GM15510 (cell line): ENCODE data around the gene FZD4.

Experiments used
- POLR2A ChIP-seq: IDR thresholded peaks from 3 replicates; pipeline ENCODE4 v1.6.1; 2011; ENCODE audit warnings: borderline replicate concordance; ENCODE audit not compliant: insufficient read length; ENCODE audit errors: extremely low read depth

FZD4 gene

DNA sequence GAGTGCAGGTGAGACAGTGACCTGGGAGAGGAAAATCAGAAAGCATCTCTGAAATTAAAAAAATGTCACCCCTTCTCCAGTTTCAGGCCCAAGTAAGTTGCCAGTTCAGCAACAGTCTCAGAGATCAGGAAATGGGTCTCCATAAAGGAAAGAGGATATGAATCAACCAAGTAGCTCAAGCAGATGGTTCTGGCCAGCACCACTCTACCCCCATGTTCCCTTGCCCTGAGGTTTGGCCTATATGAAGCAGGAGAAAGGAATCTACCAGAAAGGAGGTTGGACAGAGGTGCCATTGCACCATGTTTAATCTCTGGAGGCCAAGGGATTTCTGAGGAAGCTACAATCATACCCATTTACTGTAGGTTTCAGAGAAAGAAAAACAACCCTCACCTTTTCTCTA, 7.7 kb downstream of the FZD4 start:
- no peak for TF ChIP-seq POLR2A

DNA sequence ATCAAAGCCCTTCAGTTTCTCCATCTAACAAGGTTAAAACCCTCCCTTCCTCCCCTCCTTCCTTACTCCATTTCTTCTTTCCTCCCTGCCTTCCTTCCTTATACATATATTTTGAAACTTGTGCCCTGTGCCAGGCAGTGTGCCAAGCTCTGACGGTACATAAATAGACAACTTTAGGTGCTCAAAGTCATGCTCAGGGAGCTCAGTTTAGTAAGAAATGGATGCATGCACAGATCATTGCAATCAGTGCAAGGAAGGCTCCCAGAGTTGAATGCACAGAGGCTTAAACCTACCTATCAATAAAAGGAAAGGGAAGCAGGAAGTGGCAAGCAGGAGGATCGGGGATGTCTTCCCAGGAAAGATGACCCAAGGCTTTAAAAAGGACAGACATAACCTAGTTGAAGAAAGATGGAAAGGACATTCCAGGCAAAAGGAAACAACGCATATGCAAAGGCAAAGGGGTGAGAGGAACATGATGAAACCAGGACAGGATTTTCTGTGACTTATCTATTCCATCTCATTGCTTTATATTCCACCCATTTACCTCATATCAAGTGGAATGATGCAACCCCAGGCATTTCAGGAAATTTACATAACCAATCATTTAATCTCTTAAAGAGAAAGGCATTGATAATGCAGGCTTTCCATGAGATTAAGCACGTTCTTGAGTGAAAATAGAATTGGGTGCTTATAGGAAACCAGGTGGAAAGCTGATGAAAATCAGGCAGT, 13.2 kb downstream of the FZD4 start:
- TF ChIP-seq POLR2A: no peak

DNA sequence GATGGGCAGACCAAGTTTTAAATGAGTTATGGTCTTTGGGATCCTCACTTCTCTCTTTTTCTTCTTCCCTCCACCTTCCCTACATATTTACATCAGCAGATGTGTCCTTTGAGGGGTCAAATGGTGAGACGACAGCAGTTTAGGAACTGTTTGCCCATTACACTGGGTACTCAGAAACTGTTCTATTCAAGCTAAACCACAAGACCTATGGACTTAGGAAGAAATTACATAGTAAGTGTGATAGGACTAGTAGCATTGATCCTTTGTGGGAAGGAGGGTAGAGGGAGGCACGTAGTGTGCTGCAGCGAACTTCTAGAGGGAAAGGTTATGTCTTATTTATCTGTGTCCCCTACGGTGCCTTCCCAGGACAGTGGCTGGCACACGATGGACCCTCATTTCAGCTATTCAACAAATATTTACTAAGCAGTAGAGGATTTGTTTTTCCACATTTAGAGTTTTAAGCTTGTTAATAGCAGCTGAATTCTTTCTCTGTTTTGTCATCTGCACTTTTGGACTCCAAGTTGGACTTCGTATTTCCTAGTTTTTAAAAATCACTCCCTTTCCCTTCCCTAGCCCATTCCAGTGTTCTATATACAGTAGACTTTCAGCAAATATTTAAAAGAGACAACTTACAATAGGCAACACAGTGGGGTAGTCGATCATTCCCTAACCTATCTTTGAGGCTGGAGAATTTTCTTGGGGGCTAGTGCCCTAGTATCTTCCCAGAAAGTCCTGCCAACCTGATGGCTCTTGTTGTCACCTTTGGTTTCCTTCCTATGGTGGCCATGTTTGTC, 13.9 kb downstream of the FZD4 start:
- TF ChIP-seq POLR2A: no peak

- no peak for TF ChIP-seq POLR2A
Observed at GRCh38 chr11:86940122-86940777, 14.9 kb downstream of the FZD4 start.

- no peak for TF ChIP-seq POLR2A
Observed at GRCh38 chr11:86938900-86939880, 16.0 kb downstream of the FZD4 start.

- TF ChIP-seq POLR2A: no peak
Observed at GRCh38 chr11:86938203-86938899, 16.8 kb downstream of the FZD4 start.

DNA sequence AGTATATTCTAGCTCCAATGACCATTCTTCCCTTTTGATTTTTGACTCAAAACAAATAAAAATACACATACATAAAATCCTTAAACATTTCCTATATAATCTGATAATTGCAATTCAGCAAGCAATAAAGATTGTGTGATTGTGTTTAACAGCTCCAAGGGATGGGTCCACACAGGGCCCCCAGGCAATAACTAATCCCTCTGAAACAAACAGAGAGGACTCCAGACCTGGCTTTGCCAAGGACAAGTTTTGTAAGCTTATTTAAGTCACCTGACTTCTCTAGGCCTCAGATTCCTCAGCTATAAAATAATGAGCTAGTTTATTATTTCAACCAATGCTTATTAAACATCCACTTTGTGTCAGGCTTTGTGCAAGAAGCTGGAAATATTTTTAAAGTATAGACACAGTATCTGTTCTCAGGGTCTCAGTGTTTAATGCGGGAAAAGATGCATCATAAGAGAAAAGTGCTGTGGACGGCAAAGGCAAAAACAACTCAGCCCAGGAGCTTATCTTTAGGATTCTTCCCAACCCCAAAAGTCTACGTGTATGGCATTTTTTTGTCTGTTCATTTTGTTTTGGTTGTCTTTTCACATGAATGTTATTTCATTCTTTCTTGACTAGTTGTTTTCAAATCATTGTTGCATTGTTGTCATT, 20.1 kb downstream of the FZD4 start:
- TF ChIP-seq POLR2A: no peak

GRCh38 chr11:86934582-86934900, 20.7 kb downstream of the FZD4 start:
- no peak for TF ChIP-seq POLR2A

GRCh38 chr11:86933891-86934581, 21.2 kb downstream of the FZD4 start:
- TF ChIP-seq POLR2A: no peak

DNA sequence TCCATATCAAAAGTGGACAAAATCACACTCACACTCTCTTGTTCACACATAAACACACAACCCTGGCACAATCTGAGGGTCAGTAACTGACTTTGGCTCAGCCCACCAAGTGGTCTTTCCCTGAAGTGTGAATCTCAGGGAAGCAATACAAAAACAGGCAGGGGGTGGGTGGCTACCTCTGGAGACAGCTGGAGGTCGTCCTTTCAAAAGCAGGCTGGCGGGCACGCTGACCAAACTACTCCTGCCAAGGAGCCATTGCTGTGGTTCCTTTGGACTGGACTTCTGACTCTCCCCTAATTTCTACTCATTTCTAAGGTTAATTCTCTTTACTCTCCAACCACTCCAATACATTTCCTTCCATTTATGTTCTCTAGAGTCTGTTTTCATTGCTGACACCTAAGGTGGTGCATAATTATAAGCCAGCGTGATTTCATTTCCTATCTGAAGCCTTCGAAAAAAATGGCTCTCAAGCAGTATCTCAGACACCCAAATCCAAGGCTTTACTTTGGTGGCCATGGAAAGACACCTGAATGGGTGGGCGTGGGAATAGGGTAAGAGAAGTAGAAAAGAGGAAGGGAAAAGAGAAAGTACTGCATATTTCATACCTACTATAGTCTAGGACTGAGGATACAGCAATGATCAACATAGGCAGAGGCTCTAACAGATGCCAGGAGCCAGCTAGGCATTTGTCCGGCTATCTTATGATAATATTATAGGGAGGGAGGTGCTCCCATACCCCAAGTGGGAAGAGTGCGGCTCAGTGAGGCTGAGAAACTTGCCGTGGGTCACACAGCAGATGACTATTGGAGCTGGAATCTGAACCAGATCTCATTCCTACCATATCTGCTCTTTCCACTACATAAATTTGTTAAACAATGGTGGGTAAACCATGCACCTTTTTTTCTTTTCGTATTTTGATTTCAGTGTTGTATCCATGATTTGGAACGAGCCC, 22.0 kb downstream of the FZD4 start:
- no peak for TF ChIP-seq POLR2A

- TF ChIP-seq POLR2A: no peak
Observed at GRCh38 chr11:86932259-86932585, 23.0 kb downstream of the FZD4 start.
